Erythroblast (primary cell): ENCODE results near the gene DMD.

Experiments used
- DNase-seq, 2 experiments: peaks; one replicate each; lab custom pipeline; 2025; lab: John Stamatoyannopoulos, UW
- GATA1 ChIP-seq: IDR thresholded peaks from 2 replicates; pipeline ENCODE4 v1.6.1; 2011; ENCODE audit warnings: low read depth, mild to moderate bottlenecking, control low read depth, low read length, moderate library complexity
- POLR2A ChIP-seq: IDR thresholded peaks from 2 replicates; pipeline ENCODE4 v1.6.1; 2011; ENCODE audit warnings: mild to moderate bottlenecking, low read length

The DMD gene

GRCh38 chrX:33032700-33033099 is 178.6 kb downstream of the DMD start:
- TF ChIP-seq GATA1 = no peak
- no peak for TF ChIP-seq POLR2A
- DNase-seq = no peak

- TF ChIP-seq GATA1 = no peak
- TF ChIP-seq POLR2A = no peak
- DNase-seq = no peak
Observed at GRCh38 chrX:33014949-33015348, 196.4 kb downstream of the DMD start.

GRCh38 chrX:33014086-33014485 is 197.3 kb downstream of the DMD start:
- DNase-seq = no peak
- TF ChIP-seq GATA1 = no peak
- TF ChIP-seq POLR2A = no peak

GRCh38 chrX:33001107-33001506 is 210.2 kb downstream of the DMD start:
- no peak for TF ChIP-seq GATA1
- no peak for TF ChIP-seq POLR2A
- no peak for DNase-seq

GRCh38 chrX:32998776-32999175 is 212.6 kb downstream of the DMD start:
- DNase-seq = no peak
- TF ChIP-seq POLR2A (no peak), GATA1 (no peak)

- TF ChIP-seq POLR2A = no peak
- TF ChIP-seq GATA1 = no peak
- no peak for DNase-seq
Observed at GRCh38 chrX:32995427-32995826, 215.9 kb downstream of the DMD start.

GRCh38 chrX:32987142-32987541 is 224.2 kb downstream of the DMD start:
- no peak for DNase-seq
- TF ChIP-seq GATA1 (no peak), POLR2A (no peak)

GRCh38 chrX:32985544-32985943 is 225.8 kb downstream of the DMD start:
- TF ChIP-seq POLR2A = no peak
- no peak for TF ChIP-seq GATA1

GRCh38 chrX:32966821-32967355 is 244.5 kb downstream of the DMD start:
- no peak for DNase-seq
- TF ChIP-seq GATA1 (no peak), POLR2A (no peak)

More at GRCh38 chrX:32985544-32985943, 225.8 kb downstream of the DMD start:
- DNase-seq = no peak

- DNase-seq = no peak
- TF ChIP-seq POLR2A = no peak
- TF ChIP-seq GATA1 = no peak
Observed at GRCh38 chrX:32954125-32954524, 257.2 kb downstream of the DMD start.

GRCh38 chrX:32948130-32948529 is 263.2 kb downstream of the DMD start:
- DNase-seq = no peak
- no peak for TF ChIP-seq GATA1
- TF ChIP-seq POLR2A = no peak

- DNase-seq = no peak
- TF ChIP-seq POLR2A = no peak
- TF ChIP-seq GATA1 = no peak
Observed at GRCh38 chrX:32937043-32937442, 274.3 kb downstream of the DMD start.

- no peak for DNase-seq
- TF ChIP-seq POLR2A = no peak
Observed at GRCh38 chrX:32933548-32933947, 277.8 kb downstream of the DMD start.

- no peak for DNase-seq
- TF ChIP-seq GATA1 = no peak
- no peak for TF ChIP-seq POLR2A
Observed at GRCh38 chrX:32929040-32929439, 282.3 kb downstream of the DMD start.

GRCh38 chrX:32896088-32896487 is 315.3 kb downstream of the DMD start:
- no peak for DNase-seq
- TF ChIP-seq POLR2A (no peak), GATA1 (no peak)
